Measurements from ENCODE around the gene AKT2. TPM values are rescaled to one million over a fixed set of nuclear protein-coding genes. Genes with fewer than 3 reads are reported as not detected.
A peak's percentile ranks its signal among the peaks of the same experiment; 100 is the strongest.

The AKT2 gene
- total and polyA plus RNA-seq, 7 experiments from 2014 or later = 22.5 to 220 (median 183) TPM

- Histone ChIP-seq H3K27ac (ENCODE audit: low read depth, low read length) (no peak overlapping the region), H3K36me3 (ENCODE audit: control insufficient read depth in 2 of 3, insufficient read depth in 3 of 3, low read length in 3 of 3) (peaks cover 16 to 76% (median 17%) of the 10 kb centered on the region in 3 experiments), H3K9me3 (ENCODE audit: control insufficient read depth in 2 of 3, low read length in 3 of 3) (no peaks in the 10 kb centered on the region), H3K4me3 (ENCODE audit: low read length) (no peak overlapping the region), H3K4me1 (ENCODE audit: control insufficient read depth in 2 of 2, insufficient read depth in 2 of 2, low read length in 2 of 2) (no peaks in the 10 kb centered on the region), H3K27me3 (ENCODE audit: control insufficient read depth in 2 of 2, insufficient read depth in 2 of 2, low read length in 2 of 2) (no peaks in the 10 kb centered on the region)
- ATAC-seq (no peak), DNase-seq (no peak)
- ChIA-PET CTCF (no interaction called here), POLR2A (interaction anchor here (0.7 kb wide), 1 partner anchor 13 kb away, joined by 3 read pairs; no protein-coding TSS in a partner anchor)
- H3K27ac Mint-ChIP-seq = no peak overlapping the region
- peaks cover 10 to 43% (median 24%) of the 10 kb centered on the region in 5 donors for H3K36me3 Mint-ChIP-seq
- no peak overlapping the region for H3K4me3 Mint-ChIP-seq
- H3K4me1 Mint-ChIP-seq = peaks cover 3 to 41% (median 27%) of the 10 kb centered on the region in 7 donors
- no peaks in the 10 kb centered on the region for H3K9me3 Mint-ChIP-seq
- intact Hi-C loops (cut with micrococcal nuclease) = no loop called here
- H3K27me3 Mint-ChIP-seq = no peaks in the 10 kb centered on the region
Observed at GRCh38 chr19:40252395-40252794, 32.8 kb downstream of the AKT2 start.

- no peaks in the 10 kb centered on the region for H3K9me3 Mint-ChIP-seq
- peaks cover 10 to 43% (median 24%) of the 10 kb centered on the region in 5 donors for H3K36me3 Mint-ChIP-seq
Observed at GRCh38 chr19:40251991-40252390, 33.2 kb downstream of the AKT2 start.

GRCh38 chr19:40251244-40251643, 33.9 kb downstream of the AKT2 start:
- no peaks in the 10 kb centered on the region for H3K4me1 ChIP-seq (ENCODE audit: control insufficient read depth in 2 of 2, insufficient read depth in 2 of 2, low read length in 2 of 2)
- intact Hi-C loops (cut with micrococcal nuclease) = no loop called here

More at GRCh38 chr19:40251991-40252390, 33.2 kb downstream of the AKT2 start:
- Histone ChIP-seq H3K27ac (ENCODE audit: low read depth, low read length) (no peak overlapping the region), H3K4me1 (ENCODE audit: control insufficient read depth in 2 of 2, insufficient read depth in 2 of 2, low read length in 2 of 2) (no peaks in the 10 kb centered on the region), H3K36me3 (ENCODE audit: control insufficient read depth in 2 of 3, insufficient read depth in 3 of 3, low read length in 3 of 3) (peaks cover 16 to 75% (median 17%) of the 10 kb centered on the region in 3 experiments), H3K27me3 (ENCODE audit: control insufficient read depth in 2 of 2, insufficient read depth in 2 of 2, low read length in 2 of 2) (no peaks in the 10 kb centered on the region), H3K4me3 (ENCODE audit: low read length) (no peak overlapping the region), H3K9me3 (ENCODE audit: control insufficient read depth in 2 of 3, low read length in 3 of 3) (no peaks in the 10 kb centered on the region)
- DNase-seq (peak in 1 of 9 donors; percentile 1), ATAC-seq (no peak)
- H3K4me1 Mint-ChIP-seq = peaks cover 3 to 40% (median 27%) of the 10 kb centered on the region in 7 donors
- POLR2A ChIA-PET = no interaction called here
- no peak overlapping the region for H3K27ac Mint-ChIP-seq
- CTCF ChIA-PET = no interaction called here
- intact Hi-C loops (cut with micrococcal nuclease) = no loop called here
- no peak overlapping the region for H3K4me3 Mint-ChIP-seq
- H3K27me3 Mint-ChIP-seq = no peaks in the 10 kb centered on the region

GRCh38 chr19:40249781-40250180, 35.4 kb downstream of the AKT2 start:
- DNase-seq = peak in 1 of 9 donors; percentile 5
- no peak for ATAC-seq
- Mint-ChIP-seq H3K27ac (peak overlapping the region in 2 of 9 donors; percentile 36 to 82), H3K9me3 (no peaks in the 10 kb centered on the region), H3K4me3 (peak overlapping the region in 1 of 10 donors; percentile 44), H3K4me1 (peaks cover 3 to 37% (median 32%) of the 10 kb centered on the region in 7 donors), H3K27me3 (no peaks in the 10 kb centered on the region), H3K36me3 (peaks cover 1 to 33% (median 19%) of the 10 kb centered on the region in 5 donors)
- Histone ChIP-seq H3K4me1 (ENCODE audit: control insufficient read depth in 2 of 2, insufficient read depth in 2 of 2, low read length in 2 of 2) (no peaks in the 10 kb centered on the region), H3K36me3 (ENCODE audit: control insufficient read depth in 2 of 3, insufficient read depth in 3 of 3, low read length in 3 of 3) (peaks cover 0 to 59% (median 12%) of the 10 kb centered on the region in 3 experiments), H3K27me3 (ENCODE audit: control insufficient read depth in 2 of 2, insufficient read depth in 2 of 2, low read length in 2 of 2) (no peaks in the 10 kb centered on the region), H3K9me3 (ENCODE audit: control insufficient read depth in 2 of 3, low read length in 3 of 3) (no peaks in the 10 kb centered on the region), H3K27ac (ENCODE audit: low read depth, low read length) (no peak overlapping the region), H3K4me3 (ENCODE audit: low read length) (no peak overlapping the region)
- intact Hi-C loops (cut with micrococcal nuclease) = no loop called here
- CTCF ChIA-PET = interaction anchor here (0.6 kb wide), 1 partner anchor 66 kb away, joined by 3 read pairs; no protein-coding TSS in a partner anchor
- POLR2A ChIA-PET = no interaction called here

More at GRCh38 chr19:40251244-40251643, 33.9 kb downstream of the AKT2 start:
- no peak overlapping the region for H3K4me3 ChIP-seq (ENCODE audit: low read length)
- ChIA-PET POLR2A (no interaction called here), CTCF (no interaction called here)
- H3K27ac ChIP-seq (ENCODE audit: low read depth, low read length) = no peak overlapping the region
- peaks cover 10 to 68% (median 17%) of the 10 kb centered on the region in 3 experiments for H3K36me3 ChIP-seq (ENCODE audit: control insufficient read depth in 2 of 3, insufficient read depth in 3 of 3, low read length in 3 of 3)
- no peak overlapping the region for H3K4me3 Mint-ChIP-seq
- no peaks in the 10 kb centered on the region for H3K27me3 Mint-ChIP-seq
- no peaks in the 10 kb centered on the region for H3K27me3 ChIP-seq (ENCODE audit: control insufficient read depth in 2 of 2, insufficient read depth in 2 of 2, low read length in 2 of 2)
- H3K9me3 Mint-ChIP-seq = no peaks in the 10 kb centered on the region
- no peak overlapping the region for H3K27ac Mint-ChIP-seq
- H3K36me3 Mint-ChIP-seq = peaks cover 10 to 46% (median 23%) of the 10 kb centered on the region in 5 donors
- ATAC-seq (no peak), DNase-seq (no peak)
- no peaks in the 10 kb centered on the region for H3K9me3 ChIP-seq (ENCODE audit: control insufficient read depth in 2 of 3, low read length in 3 of 3)
- H3K4me1 Mint-ChIP-seq = peaks cover 3 to 42% (median 31%) of the 10 kb centered on the region in 7 donors

GRCh38 chr19:40249201-40249600, 35.9 kb downstream of the AKT2 start:
- Mint-ChIP-seq H3K36me3 (peaks cover 0 to 31% (median 19%) of the 10 kb centered on the region in 5 donors), H3K4me1 (peaks cover 3 to 37% (median 32%) of the 10 kb centered on the region in 7 donors), H3K9me3 (no peaks in the 10 kb centered on the region), H3K27ac (no peak overlapping the region), H3K27me3 (no peaks in the 10 kb centered on the region), H3K4me3 (no peak overlapping the region)
- Histone ChIP-seq H3K27me3 (ENCODE audit: control insufficient read depth in 2 of 2, insufficient read depth in 2 of 2, low read length in 2 of 2) (no peaks in the 10 kb centered on the region), H3K9me3 (ENCODE audit: control insufficient read depth in 2 of 3, low read length in 3 of 3) (no peaks in the 10 kb centered on the region), H3K36me3 (ENCODE audit: control insufficient read depth in 2 of 3, insufficient read depth in 3 of 3, low read length in 3 of 3) (peaks cover 0 to 53% (median 12%) of the 10 kb centered on the region in 3 experiments), H3K4me3 (ENCODE audit: low read length) (no peak overlapping the region), H3K27ac (ENCODE audit: low read depth, low read length) (no peak overlapping the region), H3K4me1 (ENCODE audit: control insufficient read depth in 2 of 2, insufficient read depth in 2 of 2, low read length in 2 of 2) (no peaks in the 10 kb centered on the region)
- POLR2A ChIA-PET = no interaction called here
- CTCF ChIA-PET = interaction anchor here (0.6 kb wide), 1 partner anchor 395 kb away, joined by 3 read pairs; no protein-coding TSS in a partner anchor
- intact Hi-C loops (cut with micrococcal nuclease) = no loop called here
- peak in 1 of 9 donors; percentile 4 for DNase-seq
- no peak for ATAC-seq

- CTCF ChIA-PET = no interaction called here
- POLR2A ChIA-PET = no interaction called here
- ATAC-seq = no peak
- no peaks in the 10 kb centered on the region for H3K27me3 Mint-ChIP-seq
- no peaks in the 10 kb centered on the region for H3K9me3 Mint-ChIP-seq
- no peak overlapping the region for H3K4me3 Mint-ChIP-seq
- intact Hi-C loops (cut with micrococcal nuclease) = no loop called here
- H3K4me1 Mint-ChIP-seq = peaks cover 3 to 37% (median 27%) of the 10 kb centered on the region in 7 donors
- H3K4me3 ChIP-seq (ENCODE audit: low read length) = no peak overlapping the region
- peak overlapping the region in 3 of 9 donors; percentile 43 to 84 (median 62) for H3K27ac Mint-ChIP-seq
- DNase-seq = peak in 1 of 9 donors; percentile 5
- peaks cover 0 to 23% (median 11%) of the 10 kb centered on the region in 5 donors for H3K36me3 Mint-ChIP-seq
- no peaks in the 10 kb centered on the region for H3K27me3 ChIP-seq (ENCODE audit: control insufficient read depth in 2 of 2, insufficient read depth in 2 of 2, low read length in 2 of 2)
- no peak overlapping the region for H3K27ac ChIP-seq (ENCODE audit: low read depth, low read length)
- H3K36me3 ChIP-seq (ENCODE audit: control insufficient read depth in 2 of 3, insufficient read depth in 3 of 3, low read length in 3 of 3) = peaks cover 0 to 39% (median 4%) of the 10 kb centered on the region in 3 experiments
- no peaks in the 10 kb centered on the region for H3K4me1 ChIP-seq (ENCODE audit: control insufficient read depth in 2 of 2, insufficient read depth in 2 of 2, low read length in 2 of 2)
- H3K9me3 ChIP-seq (ENCODE audit: control insufficient read depth in 2 of 3, low read length in 3 of 3) = no peaks in the 10 kb centered on the region
Observed at GRCh38 chr19:40247735-40248262, 37.3 kb downstream of the AKT2 start.

- POLR2A ChIA-PET = interaction anchor here (0.8 kb wide), 1 partner anchor 16 kb away, joined by 3 read pairs; no protein-coding TSS in a partner anchor
- Mint-ChIP-seq H3K27ac (no peak overlapping the region), H3K27me3 (no peaks in the 10 kb centered on the region), H3K9me3 (no peaks in the 10 kb centered on the region), H3K4me3 (no peak overlapping the region), H3K4me1 (peaks cover 3 to 31% (median 22%) of the 10 kb centered on the region in 7 donors), H3K36me3 (peaks cover 0 to 17% (median 7%) of the 10 kb centered on the region in 5 donors)
- Histone ChIP-seq H3K4me3 (ENCODE audit: low read length) (no peak overlapping the region), H3K27me3 (ENCODE audit: control insufficient read depth in 2 of 2, insufficient read depth in 2 of 2, low read length in 2 of 2) (no peaks in the 10 kb centered on the region), H3K27ac (ENCODE audit: low read depth, low read length) (no peak overlapping the region), H3K9me3 (ENCODE audit: control insufficient read depth in 2 of 3, low read length in 3 of 3) (no peaks in the 10 kb centered on the region), H3K4me1 (ENCODE audit: control insufficient read depth in 2 of 2, insufficient read depth in 2 of 2, low read length in 2 of 2) (no peaks in the 10 kb centered on the region), H3K36me3 (ENCODE audit: control insufficient read depth in 2 of 3, insufficient read depth in 3 of 3, low read length in 3 of 3) (peaks cover 0 to 38% (median 5%) of the 10 kb centered on the region in 3 experiments)
- DNase-seq = peak in 1 of 9 donors; percentile 4
- intact Hi-C loops (cut with micrococcal nuclease) = no loop called here
- CTCF ChIA-PET = no interaction called here
- ATAC-seq = no peak
Observed at GRCh38 chr19:40247178-40247577, 38.0 kb downstream of the AKT2 start.

All from naive thymus-derived CD4-positive, alpha-beta T cell (primary cell).